GM13977 (cell line): ENCODE results near the gene STK35.

Source experiments
- DNase-seq: peaks from one replicate; pipeline ENCODE4 v3.0.0; 2012; ENCODE audit warnings: low spot score
- in situ Hi-C: fragments of 300-500 bp; cut with MboI; formaldehyde crosslinking; loops from one replicate; pipeline ENCODE4 v1.12.0; 2022; ENCODE audit warnings: low sequenced_read_pairs, low pct_unique_long_range_greater_than_20kb, mixed read lengths, inconsistent platforms; ENCODE audit not compliant: unreplicated experiment
- TF ChIP-seq, protein P1 (sequence below): IDR thresholded peaks from 2 replicates; pipeline ENCODE4 v1.5.1; 2012; ENCODE audit warnings: mild to moderate bottlenecking, control low read depth; ENCODE audit not compliant: insufficient read depth; ENCODE audit errors: extremely low read depth, missing control alignments

STK35 gene

DNA sequence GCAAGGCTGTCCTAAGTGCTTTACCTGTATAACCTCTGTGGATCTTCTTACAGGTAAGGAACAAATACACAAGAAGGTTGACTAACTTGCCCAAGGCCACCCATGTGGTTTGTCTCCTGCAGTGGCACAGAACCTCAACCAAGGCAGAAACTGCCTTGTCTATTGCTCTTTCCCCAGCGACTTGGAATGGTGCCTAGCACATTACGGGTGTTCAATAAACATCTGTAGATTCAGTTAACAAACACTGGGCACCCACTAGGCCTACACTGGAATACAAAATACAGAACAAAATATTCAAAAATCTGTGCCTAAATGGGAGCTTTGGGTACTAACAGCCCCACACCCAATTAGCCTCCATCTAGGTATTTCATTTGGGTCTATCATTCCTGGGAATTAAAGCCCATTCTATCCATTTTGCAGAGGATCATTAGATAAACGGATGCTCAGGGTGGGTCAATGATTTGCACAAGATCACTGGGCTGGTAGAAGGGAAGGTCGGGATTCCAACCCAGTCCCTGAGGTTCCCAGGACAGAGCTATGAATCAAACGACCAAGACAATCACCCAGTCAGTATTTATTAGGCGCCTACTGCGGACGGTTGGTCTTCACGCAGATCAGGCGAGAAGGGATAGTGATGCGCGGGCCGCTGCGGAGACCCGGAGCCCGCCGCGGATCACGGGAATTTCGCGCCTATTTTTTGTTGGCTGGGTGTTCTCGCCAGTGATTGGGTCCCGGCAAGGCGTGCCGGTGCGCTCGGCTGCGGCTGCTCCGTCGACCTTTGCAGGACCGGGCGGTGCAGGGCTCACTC lies at the start of gene STK35:
Gene STK35 (plus strand): TSS at position 771 of the 808 bp plus-strand sequence. CDS start 55 bp downstream, outside the sequence.
- in situ Hi-C loops: no loop called here
- DNase-seq: peak; percentile 85

DNA sequence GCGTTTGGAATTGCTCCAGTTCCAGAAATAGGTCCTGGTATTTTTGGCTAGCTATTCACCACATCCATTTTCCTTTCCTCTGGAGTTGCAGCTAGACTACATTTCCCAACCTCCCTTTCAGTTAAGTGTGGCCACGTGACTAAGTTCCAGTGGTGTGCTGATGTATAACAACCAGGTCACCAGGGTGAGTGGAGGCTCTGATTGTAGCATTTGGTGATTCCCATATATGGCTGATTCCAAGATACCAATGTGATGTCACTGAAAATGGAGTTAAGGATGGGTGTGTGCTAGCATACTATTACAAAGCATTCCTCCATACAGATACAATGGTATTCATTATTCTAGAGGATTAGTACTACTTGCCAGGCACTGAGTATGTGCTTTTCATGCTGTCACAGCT lies 49.7 kb upstream of the STK35 start:
- TF ChIP-seq, protein P1, sequence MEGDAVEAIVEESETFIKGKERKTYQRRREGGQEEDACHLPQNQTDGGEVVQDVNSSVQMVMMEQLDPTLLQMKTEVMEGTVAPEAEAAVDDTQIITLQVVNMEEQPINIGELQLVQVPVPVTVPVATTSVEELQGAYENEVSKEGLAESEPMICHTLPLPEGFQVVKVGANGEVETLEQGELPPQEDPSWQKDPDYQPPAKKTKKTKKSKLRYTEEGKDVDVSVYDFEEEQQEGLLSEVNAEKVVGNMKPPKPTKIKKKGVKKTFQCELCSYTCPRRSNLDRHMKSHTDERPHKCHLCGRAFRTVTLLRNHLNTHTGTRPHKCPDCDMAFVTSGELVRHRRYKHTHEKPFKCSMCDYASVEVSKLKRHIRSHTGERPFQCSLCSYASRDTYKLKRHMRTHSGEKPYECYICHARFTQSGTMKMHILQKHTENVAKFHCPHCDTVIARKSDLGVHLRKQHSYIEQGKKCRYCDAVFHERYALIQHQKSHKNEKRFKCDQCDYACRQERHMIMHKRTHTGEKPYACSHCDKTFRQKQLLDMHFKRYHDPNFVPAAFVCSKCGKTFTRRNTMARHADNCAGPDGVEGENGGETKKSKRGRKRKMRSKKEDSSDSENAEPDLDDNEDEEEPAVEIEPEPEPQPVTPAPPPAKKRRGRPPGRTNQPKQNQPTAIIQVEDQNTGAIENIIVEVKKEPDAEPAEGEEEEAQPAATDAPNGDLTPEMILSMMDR: no peak
- DNase-seq: no peak
- in situ Hi-C loops: no loop called here

More for the DNA sequence above, at the start of gene STK35:
- TF ChIP-seq, protein P1: no peak

DNA sequence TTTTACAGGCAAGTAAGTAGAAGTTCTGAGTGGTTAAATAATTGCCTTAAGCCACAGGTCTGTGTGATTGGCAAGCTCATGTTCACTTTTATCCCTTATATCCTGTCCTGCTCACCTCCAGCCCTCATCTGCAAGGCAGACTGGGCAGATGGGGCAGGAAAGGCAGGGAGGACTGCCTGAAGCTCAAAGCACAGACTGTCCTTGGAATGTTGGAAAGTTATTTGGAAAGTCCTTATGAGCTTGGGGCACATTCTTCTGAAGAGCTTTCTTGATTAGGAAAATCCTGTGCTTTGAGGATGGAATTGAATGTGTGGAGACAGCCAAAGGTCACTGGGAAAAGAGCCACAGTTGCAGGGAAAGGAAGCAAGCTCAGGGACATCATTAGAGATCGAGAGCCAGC lies 48.9 kb upstream of the STK35 start:
- in situ Hi-C loops: no loop called here
- TF ChIP-seq, protein P1: no peak
- no peak for DNase-seq

DNA sequence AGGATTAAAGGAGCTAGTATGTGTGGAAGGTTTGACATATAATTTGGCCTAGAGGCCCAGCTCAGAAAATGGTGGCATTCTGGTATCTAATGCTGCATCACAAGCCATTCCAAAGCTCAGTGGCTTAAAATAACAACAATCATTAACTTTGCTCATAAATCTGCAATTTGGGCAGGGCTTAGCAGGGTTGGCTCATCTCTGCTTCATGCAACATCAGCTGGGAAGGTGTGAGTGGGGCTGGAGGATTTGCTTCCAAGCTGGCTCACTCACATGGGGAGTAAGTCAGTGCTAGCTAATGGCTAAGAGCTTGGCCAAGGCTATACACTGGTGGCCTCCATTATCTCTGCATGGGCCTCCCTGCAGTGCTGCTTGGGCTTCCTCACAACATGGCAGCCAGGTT lies 48.0 kb upstream of the STK35 start:
- TF ChIP-seq, protein P1: no peak
- no peak for DNase-seq
- in situ Hi-C loops: no loop called here

DNA sequence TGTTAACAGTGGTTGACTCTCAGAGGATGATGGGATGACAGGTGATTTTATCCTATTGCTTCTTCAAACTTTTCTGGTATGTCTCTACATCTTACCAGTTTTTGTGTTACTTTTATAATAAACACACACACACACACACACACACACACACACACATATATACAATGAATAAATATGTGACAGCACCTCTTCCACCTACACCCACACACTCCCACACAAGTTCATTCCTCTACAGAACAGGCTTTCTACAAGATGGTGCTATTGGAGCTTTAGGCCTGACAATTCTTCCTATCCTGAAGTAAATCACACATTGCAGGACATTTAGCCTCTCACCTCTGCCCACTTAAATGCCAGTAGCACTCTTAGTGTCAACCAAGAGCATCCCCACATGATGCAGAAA lies 46.7 kb upstream of the STK35 start:
- in situ Hi-C loops: no loop called here
- TF ChIP-seq, protein P1: no peak
- DNase-seq: no peak

DNA sequence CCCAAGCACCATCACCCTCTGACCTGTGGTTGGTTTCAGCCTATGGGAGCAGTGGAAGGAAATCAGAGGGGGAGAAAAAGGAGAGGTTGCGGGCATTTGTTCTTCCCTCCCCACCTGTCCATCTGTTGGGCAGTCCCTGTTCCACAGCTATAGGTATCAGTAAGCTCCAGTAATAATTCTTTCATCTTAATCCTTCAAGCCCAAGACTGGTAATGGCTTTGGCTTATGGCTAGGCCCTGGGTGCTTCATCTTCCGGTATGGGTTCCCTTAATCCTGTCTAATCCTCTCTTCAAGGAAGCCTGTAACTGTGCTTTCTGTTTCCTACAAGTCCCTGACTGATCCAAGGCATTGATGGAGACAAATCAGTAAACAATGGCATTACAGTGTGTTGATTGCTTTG lies 42.2 kb upstream of the STK35 start:
- in situ Hi-C loops: no loop called here
- no peak for DNase-seq
- TF ChIP-seq, protein P1: no peak

DNA sequence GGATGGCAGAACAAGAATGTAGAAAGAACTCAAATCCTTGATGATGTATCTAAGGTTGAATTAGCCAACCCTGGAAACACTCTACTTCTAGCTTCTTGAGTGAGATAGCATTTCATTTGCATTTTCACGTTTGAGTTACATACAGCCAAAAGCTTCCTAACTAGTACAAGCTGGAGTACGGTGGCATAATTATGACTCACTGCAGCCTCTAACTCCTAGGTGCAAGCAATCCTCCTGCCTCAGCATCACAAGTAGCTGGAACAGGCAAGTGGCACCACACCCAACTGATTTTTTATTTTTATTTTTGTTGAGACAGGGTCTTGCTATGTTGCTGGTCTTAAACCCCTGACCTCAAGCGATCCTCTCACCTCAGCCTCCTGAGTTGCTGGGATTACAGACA lies 36.5 kb upstream of the STK35 start:
- in situ Hi-C loops: no loop called here
- TF ChIP-seq, protein P1: no peak
- DNase-seq: no peak
